ENCODE data around the gene TRPM3.

TRPM3 gene

DNA sequence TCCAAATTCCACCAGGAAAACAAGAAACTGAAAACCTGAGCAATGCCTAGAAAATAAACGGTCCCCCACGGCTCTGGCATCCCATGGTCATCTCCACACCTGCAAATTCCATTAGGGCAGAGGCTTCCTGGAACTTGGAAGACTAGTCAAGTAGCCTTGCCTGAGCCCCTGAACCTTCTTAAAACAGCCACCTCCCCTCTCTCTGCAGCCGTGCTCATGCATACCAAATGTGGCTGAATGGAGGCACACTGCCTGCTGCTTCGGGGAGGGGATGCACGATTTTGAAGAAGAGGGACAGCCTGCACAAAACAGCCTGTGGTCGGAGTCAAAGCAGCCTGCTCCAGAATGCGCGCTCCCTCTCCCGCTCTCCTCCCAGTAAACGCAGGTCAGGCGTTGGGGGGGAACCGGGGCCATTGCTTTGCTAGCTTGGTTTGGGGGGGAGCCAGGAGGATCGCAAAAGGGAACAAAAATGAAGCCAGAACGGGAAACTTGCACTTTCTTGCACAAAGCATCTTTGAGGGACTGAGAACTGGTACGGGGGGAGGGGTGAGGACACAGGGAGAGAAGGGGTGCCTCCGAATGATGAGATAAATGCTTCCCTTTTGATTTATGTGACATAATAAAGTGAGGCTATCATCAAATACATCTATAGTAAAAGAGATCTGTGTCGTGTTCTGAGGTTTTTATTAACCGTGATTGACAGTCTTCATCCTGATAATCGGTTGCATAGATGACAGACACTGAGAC lies at the start of gene TRPM3:
Gene TRPM3, minus strand, starts transcription at position 347 of the 747 bp plus-strand sequence. Its CDS starts 267 bp downstream, at position 80.
- Histone ChIP-seq H2AFZ (ENCODE audit: low read depth) (no peak within 1 kb of the TSS), H3K4me1 (ENCODE audit: low read depth, poor library complexity, severe bottlenecking) (no peaks in the 10 kb centered on the region), H3K79me2 (ENCODE audit: insufficient read depth, low read depth) (no peaks in the 10 kb centered on the region), H3K36me3 (ENCODE audit: insufficient read depth) (no peaks in the 10 kb centered on the region), H4K20me1 (ENCODE audit: insufficient read depth) (no peaks in the 10 kb centered on the region), H3K27me3 (ENCODE audit: insufficient read depth, low read depth) (no peaks in the 10 kb centered on the region), H3K4me3 (IDR thresholded peaks at IDR 0.05; ENCODE audit: insufficient read depth, low read depth, low read length) (no peak within 1 kb of the TSS), H3K27ac (no peak within 1 kb of the TSS), H3K9ac (no peak within 1 kb of the TSS), H3K4me2 (no peak within 1 kb of the TSS)
- TF ChIP-seq, protein P1, sequence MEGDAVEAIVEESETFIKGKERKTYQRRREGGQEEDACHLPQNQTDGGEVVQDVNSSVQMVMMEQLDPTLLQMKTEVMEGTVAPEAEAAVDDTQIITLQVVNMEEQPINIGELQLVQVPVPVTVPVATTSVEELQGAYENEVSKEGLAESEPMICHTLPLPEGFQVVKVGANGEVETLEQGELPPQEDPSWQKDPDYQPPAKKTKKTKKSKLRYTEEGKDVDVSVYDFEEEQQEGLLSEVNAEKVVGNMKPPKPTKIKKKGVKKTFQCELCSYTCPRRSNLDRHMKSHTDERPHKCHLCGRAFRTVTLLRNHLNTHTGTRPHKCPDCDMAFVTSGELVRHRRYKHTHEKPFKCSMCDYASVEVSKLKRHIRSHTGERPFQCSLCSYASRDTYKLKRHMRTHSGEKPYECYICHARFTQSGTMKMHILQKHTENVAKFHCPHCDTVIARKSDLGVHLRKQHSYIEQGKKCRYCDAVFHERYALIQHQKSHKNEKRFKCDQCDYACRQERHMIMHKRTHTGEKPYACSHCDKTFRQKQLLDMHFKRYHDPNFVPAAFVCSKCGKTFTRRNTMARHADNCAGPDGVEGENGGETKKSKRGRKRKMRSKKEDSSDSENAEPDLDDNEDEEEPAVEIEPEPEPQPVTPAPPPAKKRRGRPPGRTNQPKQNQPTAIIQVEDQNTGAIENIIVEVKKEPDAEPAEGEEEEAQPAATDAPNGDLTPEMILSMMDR (conservative IDR thresholded peaks at IDR 0.05; ENCODE audit: low read depth, low read length): no peak

DNA sequence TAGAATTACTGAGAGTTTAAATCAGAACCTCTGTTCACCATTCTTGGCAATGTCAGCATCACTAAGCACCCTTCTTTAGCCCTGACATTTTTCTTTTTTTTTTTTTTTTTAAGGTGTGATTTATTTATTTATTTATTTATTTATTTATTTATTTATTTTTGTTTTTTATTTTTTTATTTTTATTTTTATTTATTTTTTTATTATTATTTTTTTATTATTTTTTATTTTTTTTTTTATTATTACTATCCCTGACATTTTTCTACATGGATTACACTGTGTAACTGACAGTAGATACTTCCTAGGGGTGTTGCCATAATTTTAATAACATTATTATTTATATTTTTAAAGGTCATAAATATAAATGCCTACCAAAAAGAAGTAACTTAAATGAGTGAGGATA lies 47.0 kb upstream of the TRPM3 start:
- no peaks in the 10 kb centered on the region for H4K20me1 ChIP-seq (ENCODE audit: insufficient read depth)
- no peaks in the 10 kb centered on the region for H3K4me1 ChIP-seq (ENCODE audit: low read depth, poor library complexity, severe bottlenecking)
- no peak overlapping the region for H3K4me3 ChIP-seq (IDR thresholded peaks at IDR 0.05; ENCODE audit: insufficient read depth, low read depth, low read length)
- H3K79me2 ChIP-seq (ENCODE audit: insufficient read depth, low read depth): no peaks in the 10 kb centered on the region
- TF ChIP-seq, protein P1 (conservative IDR thresholded peaks at IDR 0.05; ENCODE audit: low read depth, low read length): no peak
- H3K9ac ChIP-seq: no peak overlapping the region
- no peaks in the 10 kb centered on the region for H3K36me3 ChIP-seq (ENCODE audit: insufficient read depth)
- H3K27ac ChIP-seq: no peak overlapping the region
- H3K27me3 ChIP-seq (ENCODE audit: insufficient read depth, low read depth): no peaks in the 10 kb centered on the region
- no peak overlapping the region for H3K4me2 ChIP-seq
- no peak overlapping the region for H2AFZ ChIP-seq (ENCODE audit: low read depth)

DNA sequence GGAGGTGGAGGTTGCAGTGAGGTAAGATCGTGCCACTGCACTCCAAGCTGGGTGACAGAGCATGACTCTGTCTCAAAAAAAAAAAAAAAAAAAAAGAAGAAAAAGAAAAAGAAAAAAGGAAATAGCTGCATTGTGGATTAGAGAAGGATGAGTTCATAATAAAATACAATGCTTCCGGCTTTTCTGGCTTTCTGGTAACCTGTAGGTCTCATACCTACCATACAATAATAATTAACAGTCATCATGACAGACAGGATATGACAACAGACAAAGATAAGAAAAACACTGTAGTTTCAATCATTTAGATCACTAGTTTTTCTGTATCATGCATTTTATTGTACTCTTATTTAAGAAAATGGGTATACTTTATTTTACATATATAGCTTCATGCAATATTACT lies 40.7 kb upstream of the TRPM3 start:
- TF ChIP-seq, protein P1 (conservative IDR thresholded peaks at IDR 0.05; ENCODE audit: low read depth, low read length): no peak
- no peak overlapping the region for H2AFZ ChIP-seq (ENCODE audit: low read depth)
- H4K20me1 ChIP-seq (ENCODE audit: insufficient read depth): no peaks in the 10 kb centered on the region
- no peak overlapping the region for H3K9ac ChIP-seq
- H3K4me3 ChIP-seq (IDR thresholded peaks at IDR 0.05; ENCODE audit: insufficient read depth, low read depth, low read length): no peak overlapping the region
- H3K4me1 ChIP-seq (ENCODE audit: low read depth, poor library complexity, severe bottlenecking): no peaks in the 10 kb centered on the region
- no peaks in the 10 kb centered on the region for H3K79me2 ChIP-seq (ENCODE audit: insufficient read depth, low read depth)
- no peaks in the 10 kb centered on the region for H3K27me3 ChIP-seq (ENCODE audit: insufficient read depth, low read depth)
- H3K36me3 ChIP-seq (ENCODE audit: insufficient read depth): no peaks in the 10 kb centered on the region
- no peak overlapping the region for H3K4me2 ChIP-seq
- no peak overlapping the region for H3K27ac ChIP-seq

DNA sequence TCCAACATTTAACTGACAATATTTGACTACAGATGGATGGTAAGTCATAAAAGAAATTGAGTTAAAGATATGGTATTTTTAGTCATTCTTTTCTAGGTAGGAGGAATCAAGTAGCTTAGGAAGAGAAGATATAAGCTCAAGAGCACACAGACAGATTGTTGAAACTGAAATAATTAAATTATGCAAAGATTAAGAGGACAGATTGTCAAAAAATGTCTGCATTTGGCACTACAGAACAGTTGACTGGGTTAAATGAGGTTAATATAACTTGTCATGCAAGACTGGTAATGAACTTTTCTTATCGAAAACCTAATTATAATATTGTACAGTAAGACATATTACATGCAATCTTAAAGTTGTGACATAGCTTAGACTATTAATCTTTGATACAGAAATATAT lies 36.3 kb upstream of the TRPM3 start:
- no peak overlapping the region for H3K9ac ChIP-seq
- H4K20me1 ChIP-seq (ENCODE audit: insufficient read depth): no peaks in the 10 kb centered on the region
- no peak overlapping the region for H3K27ac ChIP-seq
- no peaks in the 10 kb centered on the region for H3K36me3 ChIP-seq (ENCODE audit: insufficient read depth)
- no peaks in the 10 kb centered on the region for H3K79me2 ChIP-seq (ENCODE audit: insufficient read depth, low read depth)
- no peak overlapping the region for H3K4me3 ChIP-seq (IDR thresholded peaks at IDR 0.05; ENCODE audit: insufficient read depth, low read depth, low read length)
- H3K27me3 ChIP-seq (ENCODE audit: insufficient read depth, low read depth): no peaks in the 10 kb centered on the region
- H3K4me1 ChIP-seq (ENCODE audit: low read depth, poor library complexity, severe bottlenecking): no peaks in the 10 kb centered on the region
- no peak overlapping the region for H2AFZ ChIP-seq (ENCODE audit: low read depth)
- TF ChIP-seq, protein P1 (conservative IDR thresholded peaks at IDR 0.05; ENCODE audit: low read depth, low read length): no peak
- no peak overlapping the region for H3K4me2 ChIP-seq

Data from KMS-11 (cell line).